Fibroblast of villous mesenchyme (primary cell): ENCODE results near the gene NUP43. TPM values are rescaled to one million over a fixed set of nuclear protein-coding genes. Genes with fewer than 3 reads are reported as not detected.
A peak's percentile ranks its signal among the peaks of the same experiment; 100 is the strongest.
"Not testable (repeated sequence)": the region's sequence is repeated elsewhere in the genome, so short reads cannot be mapped to it uniquely, and the experiment has no call there.

ENCODE experiments used
- DNase-seq: peaks from one replicate; pipeline ENCODE4 v3.0.0-alpha.2; 2010; ENCODE audit warnings: low read depth
- H3K4me3 ChIP-seq: 2 replicates; pipeline ENCODE4 v1.5.1; 2011; ENCODE audit warnings: low read depth, mild to moderate bottlenecking, low read length
- CTCF ChIP-seq: IDR thresholded peaks from 2 replicates; pipeline ENCODE4 v1.5.1; 2012; ENCODE audit warnings: low read depth, mild to moderate bottlenecking, low read length; ENCODE audit not compliant: insufficient read depth
- total RNA-seq: library from RNA; depleted of rRNA; stranded (reverse); fragments of >200 nt; gene quantifications from 2 replicates; pipeline ENCODE4 v1.2.3, GENCODE V29; 2012

Gene NUP43
- total RNA-seq, 1 donor: 40.6 TPM

DNA sequence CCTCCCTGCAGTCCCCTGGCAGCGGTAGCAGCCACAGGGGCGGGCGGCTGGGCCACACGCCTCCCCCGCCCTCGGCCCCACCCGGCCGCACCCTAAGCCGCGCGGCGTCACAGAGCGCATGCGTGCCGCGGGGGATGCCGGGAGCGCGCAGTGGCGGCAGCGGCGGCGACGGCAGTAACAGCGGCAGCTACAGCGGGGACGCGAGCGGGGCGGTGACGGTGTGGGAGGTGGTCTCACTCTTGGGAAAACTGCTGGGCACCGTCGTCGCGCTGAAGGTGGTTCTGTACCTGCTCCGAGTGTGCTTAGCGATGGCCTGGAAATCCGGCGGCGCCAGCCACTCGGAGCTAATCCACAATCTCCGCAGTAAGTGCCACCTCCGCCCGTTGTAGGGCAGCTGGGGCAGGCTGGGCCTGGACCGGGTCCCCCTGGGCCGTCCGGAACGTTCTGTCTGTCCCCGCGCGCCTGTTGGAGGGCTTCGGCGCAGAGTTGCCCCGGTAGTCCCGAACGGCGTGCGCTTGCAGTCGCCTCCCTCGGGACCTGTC, 3.3 kb upstream of the NUP43 start, which contains the start of gene PCMT1:
Gene PCMT1, plus strand, starts transcription at position 148 of the 542 bp plus-strand sequence. Its CDS starts 161 bp downstream, at position 309.
- peak; percentile 91 for DNase-seq
- peak within 1 kb of the TSS; percentile 98 for H3K4me3 ChIP-seq
- TF ChIP-seq CTCF: no peak

- not testable (repeated sequence) for DNase-seq
- H3K4me3 ChIP-seq: peak overlapping the region; percentile 98
Observed at GRCh38 chr6:149749082-149749593, 2.8 kb upstream of the NUP43 start.

GRCh38 chr6:149745252-149745651, 1.1 kb downstream of the NUP43 start:
- DNase-seq: not testable (repeated sequence)
- H3K4me3 ChIP-seq: peak overlapping the region; percentile 81

DNA sequence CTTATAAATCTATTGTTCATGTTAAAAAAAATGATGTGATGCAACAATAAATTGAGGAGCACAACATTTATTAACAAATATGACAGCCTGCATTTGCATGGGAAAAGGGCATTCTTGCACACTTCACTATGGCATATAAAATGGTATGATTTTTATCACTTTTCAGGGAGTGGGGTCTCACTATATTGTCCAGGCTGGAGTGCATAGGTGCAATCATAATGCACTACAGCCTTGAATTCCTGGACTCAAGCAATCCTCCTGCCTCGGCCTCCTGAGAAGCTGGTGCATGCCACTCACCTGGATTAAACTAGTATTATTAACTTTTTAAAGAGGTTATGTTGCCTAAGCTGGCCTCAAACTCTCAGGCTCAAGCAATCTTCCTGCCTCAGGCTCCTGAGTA, 11.4 kb downstream of the NUP43 start:
- DNase-seq: no peak
- H3K4me3 ChIP-seq: no peak overlapping the region
- TF ChIP-seq CTCF: no peak

- TF ChIP-seq CTCF: no peak
- no peak overlapping the region for H3K4me3 ChIP-seq
- DNase-seq: no peak
Observed at GRCh38 chr6:149733089-149733720, 13.1 kb downstream of the NUP43 start.

DNA sequence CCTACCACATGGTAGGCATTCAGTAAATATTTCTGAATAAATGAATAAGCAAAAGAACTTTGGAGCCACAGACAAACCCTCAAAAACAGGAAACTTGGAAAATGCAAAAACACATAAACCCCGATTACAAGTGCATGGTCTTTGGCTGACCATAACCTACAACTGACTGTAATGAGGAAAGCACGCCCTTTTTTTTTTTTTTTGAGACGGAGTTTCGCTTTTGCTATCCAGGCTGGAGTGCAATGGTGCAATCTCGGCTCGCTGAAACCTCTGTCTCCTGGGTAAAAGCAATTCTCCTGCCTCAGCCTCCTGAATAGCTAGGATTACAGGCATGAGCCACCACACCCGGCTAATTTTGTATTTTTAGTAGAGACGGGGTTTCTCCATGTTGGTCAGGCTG, 16.5 kb downstream of the NUP43 start:
- no peak for DNase-seq
- no peak overlapping the region for H3K4me3 ChIP-seq
- no peak for TF ChIP-seq CTCF

DNA sequence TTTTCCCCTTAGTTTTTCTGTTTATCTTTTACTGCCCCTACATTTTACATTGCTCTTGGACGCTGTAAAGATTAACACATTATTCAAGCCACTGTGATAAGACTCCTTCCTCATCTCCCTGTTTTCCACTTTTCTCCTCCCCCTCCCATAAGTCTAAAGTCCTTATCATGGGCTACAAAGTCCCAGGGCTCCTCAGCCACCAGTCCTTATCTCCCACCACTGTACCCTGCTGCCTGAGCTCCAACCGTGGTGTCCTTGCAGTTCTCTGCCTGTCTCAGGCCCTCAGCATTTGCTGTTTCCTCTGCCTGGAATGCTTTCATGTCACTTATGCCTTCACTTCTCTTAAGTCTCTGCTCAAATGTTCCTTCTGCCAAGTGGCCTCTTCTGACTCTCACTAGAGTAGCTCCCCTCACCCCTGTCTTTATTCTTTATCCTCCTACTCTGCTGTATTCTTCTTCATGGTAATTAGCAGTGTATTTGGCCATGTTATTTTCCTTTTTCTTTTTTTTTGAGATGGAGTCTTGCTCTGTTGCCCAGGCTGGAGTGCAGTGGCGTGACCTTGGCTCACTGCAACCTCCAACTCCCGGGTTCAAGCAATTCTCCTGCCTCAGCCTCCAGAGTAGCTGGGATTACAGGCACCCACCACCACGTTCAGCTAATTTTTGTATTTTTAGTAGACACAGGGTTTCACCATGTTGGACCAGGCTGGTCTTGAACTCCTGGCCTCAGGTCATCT, 17.7 kb downstream of the NUP43 start:
- DNase-seq: no peak
- no peak overlapping the region for H3K4me3 ChIP-seq
- no peak for TF ChIP-seq CTCF
